ENCODE data around the gene DCHS2. TPM values are rescaled to one million over a fixed set of nuclear protein-coding genes. Genes with fewer than 3 reads are reported as not detected.

DCHS2 gene
- total RNA-seq, 1 donor = under 0.01 TPM

DNA sequence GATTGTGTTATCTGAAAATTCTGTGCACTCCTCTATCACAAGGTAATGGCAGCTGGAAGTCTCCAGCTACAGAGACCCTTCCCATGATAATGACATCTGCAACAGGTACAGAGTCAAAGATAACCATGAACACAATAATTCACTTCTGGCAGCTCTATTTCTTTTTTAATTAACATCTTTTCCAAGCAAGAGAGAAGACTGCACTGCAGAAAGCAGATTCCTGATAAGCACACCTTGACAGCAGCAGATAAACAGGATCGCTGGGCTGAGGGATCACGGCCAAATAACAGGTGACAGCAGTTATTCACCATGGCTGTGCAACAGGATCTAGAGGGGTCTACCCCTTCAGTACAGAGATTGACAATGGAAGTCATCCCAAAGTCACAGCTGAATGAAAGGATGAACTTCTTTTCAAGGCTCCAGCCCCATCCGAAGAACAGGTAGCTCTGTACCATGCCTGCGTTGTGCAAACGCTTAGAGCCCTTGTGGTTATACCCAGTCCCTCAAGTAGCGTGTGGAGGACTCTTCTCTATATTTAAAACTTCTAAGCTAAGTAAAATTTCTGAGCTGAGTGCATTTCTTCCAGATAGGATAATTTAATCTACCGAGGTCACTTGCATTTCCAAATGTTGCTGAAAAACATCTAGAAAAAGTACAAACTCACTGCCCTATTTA, 66.7 kb downstream of the DCHS2 start:
- no peak overlapping the region for H3K4me3 ChIP-seq (ENCODE audit: low read depth, low read length)
- no peak for TF ChIP-seq CTCF (IDR thresholded peaks at IDR 0.05; ENCODE audit: insufficient read depth, low read depth, low read length)
- DNase-seq (ENCODE audit: low read depth) = no peak

DNA sequence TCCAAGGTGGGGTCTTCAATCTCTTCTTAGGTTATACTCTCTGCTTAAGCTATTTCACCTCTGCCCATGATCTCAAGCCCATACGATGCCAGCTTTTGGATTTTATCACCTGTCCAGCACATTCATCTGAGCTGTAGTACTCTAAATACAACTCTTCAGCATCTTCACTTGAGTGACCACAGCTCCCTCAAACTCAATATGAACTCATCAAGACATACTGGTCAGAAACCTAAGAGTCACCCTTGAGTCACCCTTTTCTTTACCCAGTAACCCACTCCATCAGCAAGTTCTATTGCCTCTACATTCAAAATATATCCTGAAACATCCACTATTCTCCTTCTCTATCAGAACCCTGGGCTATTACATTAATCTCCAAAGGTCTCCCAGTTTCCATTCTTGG, 69.4 kb downstream of the DCHS2 start:
- no peak overlapping the region for H3K4me3 ChIP-seq (ENCODE audit: low read depth, low read length)
- no peak for DNase-seq (ENCODE audit: low read depth)
- TF ChIP-seq CTCF (IDR thresholded peaks at IDR 0.05; ENCODE audit: insufficient read depth, low read depth, low read length) = no peak

GRCh38 chr4:154421618-154422017, 70.0 kb downstream of the DCHS2 start:
- no peak overlapping the region for H3K4me3 ChIP-seq (ENCODE audit: low read depth, low read length)
- no peak for DNase-seq (ENCODE audit: low read depth)
- no peak for TF ChIP-seq CTCF (IDR thresholded peaks at IDR 0.05; ENCODE audit: insufficient read depth, low read depth, low read length)

GRCh38 chr4:154417373-154417673, 74.3 kb downstream of the DCHS2 start:
- no peak for DNase-seq (ENCODE audit: low read depth)
- TF ChIP-seq CTCF (IDR thresholded peaks at IDR 0.05; ENCODE audit: insufficient read depth, low read depth, low read length) = no peak
- H3K4me3 ChIP-seq (ENCODE audit: low read depth, low read length) = peak overlapping the region; percentile 59

GRCh38 chr4:154416190-154416547, 75.4 kb downstream of the DCHS2 start:
- DNase-seq (ENCODE audit: low read depth) = peak; percentile 12
- TF ChIP-seq CTCF (IDR thresholded peaks at IDR 0.05; ENCODE audit: insufficient read depth, low read depth, low read length) = peak; percentile 6
- peak overlapping the region; percentile 59 for H3K4me3 ChIP-seq (ENCODE audit: low read depth, low read length)

DNA sequence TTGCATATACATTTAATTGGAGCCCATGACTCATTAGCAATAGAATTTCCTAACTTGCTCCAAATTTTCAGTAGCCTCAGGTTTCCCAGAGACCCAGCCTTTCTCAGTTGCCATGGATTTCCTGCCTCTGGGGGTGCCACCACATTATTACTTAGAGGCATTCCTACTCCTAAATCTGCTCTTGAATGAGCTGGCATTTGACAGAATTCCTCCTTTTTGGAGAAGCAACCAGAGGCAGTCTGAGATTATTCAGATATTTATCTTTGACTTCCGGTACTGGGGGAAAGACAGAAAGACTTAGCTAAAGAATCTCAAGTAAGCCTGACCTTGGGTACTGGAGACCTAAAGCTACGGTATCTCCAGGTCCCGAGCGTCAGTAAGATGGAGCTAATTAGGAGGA, 76.3 kb downstream of the DCHS2 start:
- no peak for TF ChIP-seq CTCF (IDR thresholded peaks at IDR 0.05; ENCODE audit: insufficient read depth, low read depth, low read length)
- no peak for DNase-seq (ENCODE audit: low read depth)
- H3K4me3 ChIP-seq (ENCODE audit: low read depth, low read length) = no peak overlapping the region

GRCh38 chr4:154414796-154415195, 76.8 kb downstream of the DCHS2 start:
- no peak for DNase-seq (ENCODE audit: low read depth)
- H3K4me3 ChIP-seq (ENCODE audit: low read depth, low read length) = no peak overlapping the region
- TF ChIP-seq CTCF (IDR thresholded peaks at IDR 0.05; ENCODE audit: insufficient read depth, low read depth, low read length) = no peak

Measured in fibroblast of villous mesenchyme (primary cell).